ENCODE results near the gene FNDC3B.

Gene FNDC3B

DNA sequence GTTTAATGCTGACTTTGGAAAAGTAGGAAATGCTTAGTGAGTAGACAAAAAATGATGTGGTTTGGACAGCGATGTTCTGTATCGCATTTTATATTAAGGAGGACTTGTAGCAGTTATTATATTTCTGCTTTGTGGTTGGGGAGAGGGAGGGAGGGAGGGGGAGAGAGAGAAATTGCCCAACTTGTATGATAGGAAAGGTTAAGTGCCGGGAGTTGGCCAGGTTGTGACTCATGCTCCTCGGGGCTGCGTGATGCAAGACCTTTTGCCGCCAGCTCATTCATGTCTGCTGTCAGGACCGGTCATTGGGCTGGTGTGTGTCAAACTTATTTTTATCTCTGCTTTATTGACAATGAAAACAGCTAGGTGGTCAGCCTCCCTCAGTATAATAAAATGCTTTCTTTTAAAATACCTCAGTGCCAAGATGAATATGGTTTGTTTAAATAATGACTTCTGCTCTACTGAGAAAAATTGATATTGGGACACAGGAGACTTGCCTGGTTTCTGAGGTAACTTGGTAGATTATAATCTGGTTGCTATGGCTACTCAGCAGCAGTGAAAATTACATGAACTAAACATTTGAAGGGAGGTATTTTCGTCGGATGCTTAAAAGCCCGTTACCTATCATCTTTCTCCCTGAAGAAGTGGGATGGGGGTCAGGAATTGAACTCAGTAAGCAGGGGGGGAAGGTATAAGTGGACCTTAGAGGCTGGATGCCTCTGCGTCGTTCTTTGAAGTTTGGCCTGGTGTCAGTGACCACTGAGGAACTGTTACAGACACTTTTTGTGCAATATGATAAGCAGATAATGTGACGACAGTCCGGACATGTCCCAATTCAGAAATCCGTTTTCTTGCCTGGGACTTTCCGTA lies 90.7 kb downstream of the FNDC3B start:
- no peak for DNase-seq (ENCODE audit: low read depth)
- TF ChIP-seq, protein P1, sequence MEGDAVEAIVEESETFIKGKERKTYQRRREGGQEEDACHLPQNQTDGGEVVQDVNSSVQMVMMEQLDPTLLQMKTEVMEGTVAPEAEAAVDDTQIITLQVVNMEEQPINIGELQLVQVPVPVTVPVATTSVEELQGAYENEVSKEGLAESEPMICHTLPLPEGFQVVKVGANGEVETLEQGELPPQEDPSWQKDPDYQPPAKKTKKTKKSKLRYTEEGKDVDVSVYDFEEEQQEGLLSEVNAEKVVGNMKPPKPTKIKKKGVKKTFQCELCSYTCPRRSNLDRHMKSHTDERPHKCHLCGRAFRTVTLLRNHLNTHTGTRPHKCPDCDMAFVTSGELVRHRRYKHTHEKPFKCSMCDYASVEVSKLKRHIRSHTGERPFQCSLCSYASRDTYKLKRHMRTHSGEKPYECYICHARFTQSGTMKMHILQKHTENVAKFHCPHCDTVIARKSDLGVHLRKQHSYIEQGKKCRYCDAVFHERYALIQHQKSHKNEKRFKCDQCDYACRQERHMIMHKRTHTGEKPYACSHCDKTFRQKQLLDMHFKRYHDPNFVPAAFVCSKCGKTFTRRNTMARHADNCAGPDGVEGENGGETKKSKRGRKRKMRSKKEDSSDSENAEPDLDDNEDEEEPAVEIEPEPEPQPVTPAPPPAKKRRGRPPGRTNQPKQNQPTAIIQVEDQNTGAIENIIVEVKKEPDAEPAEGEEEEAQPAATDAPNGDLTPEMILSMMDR (IDR thresholded peaks at IDR 0.05; ENCODE audit: insufficient read depth, low read depth, low read length, missing control alignments): no peak

GRCh38 chr3:172130717-172131050 lies 91.3 kb downstream of the FNDC3B start:
- TF ChIP-seq, protein P1 (IDR thresholded peaks at IDR 0.05; ENCODE audit: insufficient read depth, low read depth, low read length, missing control alignments): no peak
- no peak overlapping the region for H3K4me3 ChIP-seq (ENCODE audit: low read depth, low read length)
- no peak for DNase-seq (ENCODE audit: low read depth)

More for the DNA sequence above, 90.7 kb downstream of the FNDC3B start:
- H3K4me3 ChIP-seq (ENCODE audit: low read depth, low read length): no peak overlapping the region

DNA sequence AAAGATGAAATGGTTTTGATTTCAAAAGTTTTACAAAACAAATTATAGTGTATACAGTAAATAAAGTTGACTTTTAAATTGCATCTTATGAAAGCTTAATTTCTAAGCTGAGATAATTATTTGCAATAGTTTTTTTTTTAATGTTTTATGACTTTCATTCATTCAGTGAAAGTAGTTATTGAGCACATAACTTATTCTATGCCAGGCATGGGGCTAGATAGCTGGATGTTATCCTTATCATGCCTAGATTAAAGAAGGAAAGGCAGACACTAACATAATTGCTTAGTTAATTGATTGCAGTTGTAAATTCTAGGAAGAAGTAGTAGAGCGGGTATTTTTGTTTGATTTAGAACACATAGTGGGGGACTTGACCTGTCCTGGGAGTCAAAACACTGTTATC lies 92.4 kb downstream of the FNDC3B start:
- DNase-seq (ENCODE audit: low read depth): no peak
- H3K4me3 ChIP-seq (ENCODE audit: low read depth, low read length): no peak overlapping the region
- TF ChIP-seq, protein P1 (IDR thresholded peaks at IDR 0.05; ENCODE audit: insufficient read depth, low read depth, low read length, missing control alignments): no peak

DNA sequence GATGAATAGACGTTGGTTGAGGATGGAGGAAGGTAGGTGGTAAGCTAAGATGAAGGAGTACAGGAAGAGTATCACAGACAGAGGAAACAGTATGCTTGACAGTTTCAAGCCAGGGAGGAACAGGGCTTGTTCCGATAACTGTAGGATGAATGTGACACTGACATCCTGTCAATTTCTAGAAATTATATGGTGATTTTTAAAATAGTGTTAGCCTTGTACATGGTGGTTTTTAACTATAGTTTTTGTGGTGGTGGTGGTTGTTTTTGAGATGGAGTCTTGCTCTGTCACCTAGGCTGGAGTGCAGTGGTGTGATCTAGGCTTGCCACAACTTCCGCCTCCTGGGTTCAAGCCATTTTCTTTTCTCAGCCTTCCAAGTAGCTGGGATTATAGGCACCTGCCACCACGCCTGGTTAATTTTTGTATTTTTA lies 92.8 kb downstream of the FNDC3B start:
- TF ChIP-seq, protein P1 (IDR thresholded peaks at IDR 0.05; ENCODE audit: insufficient read depth, low read depth, low read length, missing control alignments): no peak
- DNase-seq (ENCODE audit: low read depth): peak; percentile 55
- H3K4me3 ChIP-seq (ENCODE audit: low read depth, low read length): no peak overlapping the region

- H3K4me3 ChIP-seq (ENCODE audit: low read depth, low read length): no peak overlapping the region
- TF ChIP-seq, protein P1 (IDR thresholded peaks at IDR 0.05; ENCODE audit: insufficient read depth, low read depth, low read length, missing control alignments): no peak
- DNase-seq (ENCODE audit: low read depth): peak; percentile 43
These were observed 93.4 kb downstream of the FNDC3B start for GRCh38 chr3:172132721-172133311.

DNA sequence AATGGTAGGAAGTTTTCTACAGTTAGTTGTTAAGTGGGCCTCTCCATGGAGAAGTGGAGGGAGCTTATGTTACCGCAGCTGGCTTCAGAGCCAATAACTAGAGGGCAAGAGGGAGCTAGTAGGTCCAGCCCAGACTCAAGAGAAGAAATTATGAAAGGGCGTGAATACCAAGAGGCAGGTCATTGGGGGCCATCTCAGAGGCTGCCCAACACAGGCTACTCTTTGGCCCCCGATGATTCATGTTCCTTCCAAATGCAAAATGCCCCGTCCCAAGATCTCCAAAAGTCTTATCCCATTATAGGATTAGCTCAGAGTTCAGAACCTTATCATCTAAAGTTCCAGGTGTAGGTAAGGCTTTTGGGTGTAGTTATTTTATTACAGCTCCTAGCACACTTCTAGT lies 94.5 kb downstream of the FNDC3B start:
- DNase-seq (ENCODE audit: low read depth): no peak
- no peak overlapping the region for H3K4me3 ChIP-seq (ENCODE audit: low read depth, low read length)
- TF ChIP-seq, protein P1 (IDR thresholded peaks at IDR 0.05; ENCODE audit: insufficient read depth, low read depth, low read length, missing control alignments): no peak
